Hippocampal formation (tissue), 2 donors: Measurements from ENCODE around the gene RBFOX2.
"Not testable (repeated sequence)": the region's sequence is repeated elsewhere in the genome, so short reads cannot be mapped to it uniquely, and the experiment has no call there.

Experiments
- DNase-seq, 2 donors: peaks; one replicate each; lab custom pipeline; 2025; lab: John Stamatoyannopoulos, UW

The RBFOX2 gene

DNA sequence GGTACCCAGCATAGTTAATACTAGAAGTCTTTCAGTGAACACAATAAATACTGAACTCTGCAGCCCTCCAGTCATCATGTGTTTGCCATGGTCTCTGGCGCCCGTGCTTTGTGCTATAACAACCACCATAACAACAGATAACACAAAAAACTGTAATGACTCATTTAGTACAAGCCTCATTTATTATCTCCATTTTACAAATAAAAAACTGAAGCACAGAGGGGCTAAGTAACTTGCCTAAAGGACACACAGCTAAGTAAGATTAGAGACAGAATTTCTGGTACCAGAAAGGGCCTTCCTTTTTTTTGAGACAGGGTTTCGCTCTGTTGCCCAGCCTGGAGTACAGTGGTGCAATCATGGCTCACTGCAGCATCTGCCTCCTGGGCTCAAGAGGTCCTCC, 19.5 kb downstream of the RBFOX2 start:
- no peak for DNase-seq

DNA sequence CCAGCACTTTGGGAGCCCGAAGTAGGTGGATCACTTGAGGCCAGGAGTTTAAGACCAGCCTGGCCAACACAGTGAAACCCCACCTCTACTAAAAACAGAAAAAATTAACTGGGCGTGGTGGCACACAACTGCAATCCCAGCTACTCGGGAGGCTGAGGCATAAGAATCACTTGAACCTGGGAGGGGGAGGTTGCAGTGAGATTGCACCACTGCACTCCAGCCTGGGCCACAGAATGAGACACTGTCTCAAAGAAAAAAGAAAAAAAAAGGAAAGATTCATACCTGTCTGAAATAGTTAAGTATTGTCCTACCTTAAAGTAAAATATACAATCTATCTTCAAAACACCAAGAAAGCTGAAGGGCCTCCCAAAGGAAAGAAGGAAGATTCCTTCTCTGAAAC, 20.1 kb downstream of the RBFOX2 start:
- DNase-seq = no peak

DNA sequence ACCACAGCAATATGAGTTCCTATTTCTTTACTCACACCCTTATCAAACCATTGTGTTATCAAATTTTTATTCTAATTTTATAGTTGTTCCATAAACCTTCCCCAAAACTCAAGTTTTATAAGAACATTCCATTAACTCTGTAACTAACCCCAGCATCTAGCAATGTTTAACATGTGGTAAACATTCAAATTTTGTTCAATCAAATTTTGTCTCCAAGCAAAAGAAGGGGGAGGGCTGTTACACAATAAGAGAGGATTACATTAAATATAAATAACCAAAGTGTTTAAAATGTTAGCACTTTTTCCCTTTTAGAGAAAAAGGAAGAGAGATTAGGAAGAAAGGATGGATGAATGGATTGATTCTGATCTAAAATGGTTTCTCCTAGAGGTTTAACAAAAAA, 20.5 kb downstream of the RBFOX2 start:
- no peak for DNase-seq

DNA sequence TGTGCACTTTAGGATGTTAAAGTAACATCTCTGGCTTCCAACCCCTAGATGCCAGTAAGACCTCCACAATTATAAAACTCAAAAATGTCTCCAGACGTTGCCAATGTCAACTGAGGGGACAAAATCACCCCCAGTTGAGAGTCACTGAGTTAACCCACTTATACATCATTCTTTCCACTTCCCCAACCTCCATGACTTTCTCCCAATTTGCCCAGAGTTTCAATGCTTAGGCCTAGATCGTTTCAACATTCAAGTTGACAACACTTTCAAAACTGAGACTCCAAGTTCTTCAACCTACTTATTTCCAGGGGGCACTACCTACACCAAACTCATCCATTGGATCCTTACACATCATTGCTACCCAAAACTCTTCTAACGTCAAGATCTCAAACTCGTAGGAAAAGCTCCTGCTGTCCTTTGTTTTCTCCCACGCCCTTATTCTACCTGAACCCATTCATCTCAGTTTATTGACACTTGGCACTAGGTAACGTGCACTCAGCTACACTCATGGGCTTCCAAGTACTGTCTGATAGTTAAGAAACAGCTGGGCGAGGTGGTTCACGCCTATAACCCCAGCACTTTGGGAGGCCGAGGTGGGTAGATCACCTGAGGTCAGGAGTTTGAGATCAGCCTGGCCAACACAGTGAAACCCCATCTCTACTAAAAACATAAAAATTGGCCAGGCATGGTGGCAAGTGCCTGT, 24.5 kb downstream of the RBFOX2 start:
- no peak for DNase-seq

DNA sequence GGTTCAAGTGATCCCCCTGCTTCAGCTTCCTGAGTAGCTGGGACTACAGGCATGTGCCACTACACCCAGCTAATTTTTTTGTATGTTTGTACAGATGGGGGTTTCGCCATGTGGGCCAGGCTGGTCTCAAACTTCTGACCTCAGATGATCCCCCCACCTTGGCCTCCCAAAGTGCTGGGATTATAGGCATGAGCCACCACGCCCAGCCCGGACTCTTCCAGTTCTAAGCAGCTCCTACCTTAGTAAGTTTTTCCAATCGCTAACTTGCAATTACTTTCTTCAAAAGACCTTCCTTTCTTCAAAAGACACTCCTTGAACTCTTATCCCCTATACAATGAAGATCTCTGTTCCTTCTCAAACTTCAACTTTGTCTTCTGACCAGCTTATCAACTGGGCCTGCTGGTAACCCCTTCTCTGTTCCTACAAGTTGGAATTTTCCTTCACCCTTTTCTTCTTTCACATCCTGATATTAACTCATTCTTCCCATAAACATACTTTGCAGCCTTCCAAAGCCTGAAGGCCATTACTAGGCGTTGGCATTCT, 25.8 kb downstream of the RBFOX2 start:
- DNase-seq = no peak

DNA sequence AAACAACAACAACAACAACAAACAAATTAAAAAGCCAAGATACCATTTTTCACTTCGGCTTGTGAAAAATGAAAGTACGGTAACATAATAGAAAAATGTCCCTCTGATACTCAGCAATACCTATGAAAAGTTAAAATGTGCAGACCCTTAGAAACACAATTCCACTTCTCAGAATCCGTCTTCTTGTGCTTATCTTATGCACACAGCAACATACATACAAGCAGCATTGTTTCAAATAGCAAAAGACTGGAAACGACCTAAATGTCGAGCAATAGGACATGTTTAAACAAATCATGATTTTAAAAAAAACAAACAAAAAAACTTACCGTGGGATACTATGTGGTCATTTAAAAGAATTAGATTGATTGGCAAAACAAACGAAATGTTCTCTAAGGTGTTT, 26.5 kb downstream of the RBFOX2 start:
- no peak for DNase-seq

DNA sequence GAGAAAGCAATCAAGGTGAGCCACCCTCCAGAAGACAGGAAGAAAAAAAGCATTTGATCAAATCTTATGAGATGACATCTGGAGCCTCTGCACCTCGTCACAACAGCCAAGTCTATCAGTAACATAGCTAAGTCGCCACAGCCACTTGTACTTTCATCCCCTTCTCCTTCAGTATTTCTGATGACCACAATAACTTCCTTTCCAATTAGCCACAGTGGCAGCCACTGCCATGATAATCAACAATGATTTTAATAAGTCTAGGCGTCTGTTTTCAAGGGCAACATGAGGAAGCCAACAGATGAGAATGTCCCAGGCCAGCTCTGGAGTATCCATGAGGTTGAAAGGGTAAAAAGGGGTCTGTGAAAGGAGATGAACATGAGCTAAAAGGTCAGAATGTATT, 29.9 kb downstream of the RBFOX2 start:
- no peak for DNase-seq

DNA sequence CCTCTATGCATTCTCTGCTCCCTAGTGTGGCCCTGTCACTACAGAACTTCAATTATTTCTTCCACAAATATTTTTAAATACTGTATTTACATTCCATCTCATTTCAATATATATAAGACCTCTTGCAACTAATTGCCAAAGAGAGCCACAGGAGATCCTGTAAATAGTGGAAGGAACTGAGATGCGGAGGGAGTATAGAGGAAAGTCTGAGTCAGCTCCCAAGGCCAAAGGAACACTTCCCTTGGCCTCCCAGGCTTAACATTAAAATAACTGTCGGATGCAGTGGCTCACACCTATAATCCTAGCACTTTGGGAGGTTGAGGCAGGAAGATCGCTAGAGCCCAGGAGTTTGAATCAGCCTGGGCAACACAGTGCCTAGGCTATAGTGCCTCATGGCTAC, 31.2 kb downstream of the RBFOX2 start:
- DNase-seq = no peak

DNA sequence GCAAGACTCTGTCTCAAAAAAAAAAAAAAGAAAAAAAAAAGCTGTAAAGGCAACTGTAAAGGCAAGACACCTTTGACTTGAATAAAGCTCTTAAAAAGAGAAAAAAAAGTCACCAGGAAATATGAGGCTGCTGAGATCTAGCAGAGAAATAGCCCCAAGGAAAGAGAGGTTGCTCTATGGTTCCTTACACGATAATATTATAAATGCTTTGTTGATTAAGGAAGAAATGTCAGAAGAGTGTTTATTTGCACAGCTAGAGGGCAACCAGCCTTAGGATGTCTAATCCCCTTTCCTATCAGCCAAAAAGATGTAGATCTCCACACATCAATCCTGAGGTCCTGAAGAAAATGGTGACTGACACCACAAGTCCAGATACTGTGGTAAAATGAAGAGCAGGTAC, 32.0 kb downstream of the RBFOX2 start:
- no peak for DNase-seq

DNA sequence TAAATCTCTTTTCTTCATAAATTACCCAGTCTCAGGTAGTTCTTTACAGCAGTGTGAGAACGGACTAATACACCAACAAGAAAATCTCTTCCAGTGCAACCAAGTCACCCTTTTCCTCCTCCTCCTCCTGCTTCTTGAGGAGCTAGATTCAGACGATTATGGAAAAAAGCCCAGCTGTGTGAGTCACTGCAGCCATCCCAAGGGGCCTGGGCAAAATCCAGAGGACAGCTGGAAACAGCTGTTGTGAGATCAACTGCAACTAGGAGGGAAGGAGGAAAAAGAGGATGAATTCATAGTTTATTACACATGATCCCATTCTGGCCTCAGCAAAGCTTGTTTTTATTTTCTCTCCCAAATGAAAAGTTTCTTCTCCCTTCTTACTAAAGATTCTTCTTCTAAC, 32.9 kb downstream of the RBFOX2 start:
- DNase-seq = no peak

DNA sequence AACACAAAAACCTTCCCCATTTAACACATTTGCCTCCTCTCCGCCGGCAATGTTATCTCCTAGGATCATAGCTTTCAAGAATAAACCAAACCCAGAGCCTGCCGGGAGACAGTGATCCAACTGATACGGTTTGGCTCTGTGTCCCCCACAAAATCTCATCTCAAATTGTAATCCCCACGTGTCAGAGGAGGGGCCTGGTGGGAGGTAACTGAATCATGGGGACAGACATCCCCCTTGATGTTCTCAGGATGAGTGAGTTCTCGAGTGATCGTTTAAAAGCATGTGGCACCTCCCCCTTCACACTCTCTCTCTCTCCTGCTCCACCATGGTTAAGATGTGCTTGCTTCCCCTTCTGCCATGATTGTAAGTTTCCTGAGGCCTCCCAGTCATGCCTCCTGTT, 33.3 kb downstream of the RBFOX2 start:
- no peak for DNase-seq

DNA sequence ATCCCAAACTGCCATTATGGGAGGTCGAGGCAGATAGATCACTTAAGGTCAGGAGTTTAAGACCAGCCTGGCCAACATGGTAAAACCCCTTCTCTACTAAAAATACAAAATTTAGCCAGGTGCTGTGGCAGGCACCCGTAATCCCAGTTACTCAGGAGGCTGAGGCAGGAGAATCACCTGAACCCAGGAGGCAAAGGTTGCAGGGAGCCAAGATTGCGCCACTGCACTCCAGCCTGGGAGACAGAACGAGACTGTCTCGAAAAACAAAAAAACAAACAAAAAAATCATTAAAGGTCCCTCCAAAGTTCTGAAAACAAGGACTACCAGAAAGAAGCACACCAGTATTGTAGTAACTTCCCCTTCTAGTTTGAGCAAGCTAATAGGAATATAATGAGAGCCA, 34.9 kb downstream of the RBFOX2 start:
- DNase-seq = not testable (repeated sequence)

DNA sequence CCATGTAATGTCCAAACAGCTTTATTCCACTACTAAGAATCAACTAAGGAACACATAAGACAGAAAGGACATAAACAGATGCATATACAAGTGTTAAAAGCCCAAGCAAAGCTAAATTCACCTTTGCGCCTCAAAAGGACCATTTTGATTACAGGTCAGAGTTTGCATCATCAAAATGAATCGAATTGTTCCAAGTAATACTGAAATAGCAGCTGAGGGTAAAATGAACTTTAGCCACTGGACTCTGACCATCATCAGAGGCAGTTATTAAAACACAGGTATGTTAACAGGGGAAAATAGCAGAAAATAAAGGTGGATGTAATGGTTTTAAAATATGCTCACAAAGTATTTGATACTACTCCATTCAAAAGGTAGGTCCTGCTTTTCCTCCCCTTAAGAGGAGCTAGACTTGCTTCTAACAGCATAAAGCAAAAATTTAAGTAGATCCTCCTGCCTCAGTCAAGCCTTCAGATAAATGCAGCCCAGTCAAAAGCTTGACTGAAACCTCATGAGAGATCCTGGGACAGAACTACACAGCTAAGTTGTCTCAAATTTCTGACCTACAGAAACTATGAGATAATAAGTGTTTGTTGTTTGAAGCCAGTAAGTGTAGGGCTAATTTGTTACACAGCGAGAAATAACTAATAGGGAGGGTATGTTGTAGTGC, 35.4 kb downstream of the RBFOX2 start:
- no peak for DNase-seq

DNA sequence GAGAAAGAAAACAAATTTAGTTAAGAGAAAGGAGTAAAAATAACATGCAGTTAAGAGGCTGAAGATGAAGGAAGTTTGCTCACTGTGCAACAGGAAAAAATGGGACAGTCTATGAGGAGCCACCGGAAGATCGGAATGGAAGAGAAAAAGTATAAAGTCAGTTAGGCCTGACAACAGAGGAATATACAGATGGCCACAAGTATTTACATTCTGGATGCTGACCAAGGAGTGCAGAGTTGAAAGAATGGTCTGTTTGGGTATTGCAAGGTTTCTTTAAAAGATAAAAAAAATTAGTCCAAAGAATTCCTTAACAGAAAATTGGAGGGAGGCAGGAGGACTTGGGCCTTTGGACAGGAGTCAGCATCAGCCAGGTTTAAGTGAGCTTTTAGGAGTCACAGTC, 37.5 kb downstream of the RBFOX2 start:
- no peak for DNase-seq

DNA sequence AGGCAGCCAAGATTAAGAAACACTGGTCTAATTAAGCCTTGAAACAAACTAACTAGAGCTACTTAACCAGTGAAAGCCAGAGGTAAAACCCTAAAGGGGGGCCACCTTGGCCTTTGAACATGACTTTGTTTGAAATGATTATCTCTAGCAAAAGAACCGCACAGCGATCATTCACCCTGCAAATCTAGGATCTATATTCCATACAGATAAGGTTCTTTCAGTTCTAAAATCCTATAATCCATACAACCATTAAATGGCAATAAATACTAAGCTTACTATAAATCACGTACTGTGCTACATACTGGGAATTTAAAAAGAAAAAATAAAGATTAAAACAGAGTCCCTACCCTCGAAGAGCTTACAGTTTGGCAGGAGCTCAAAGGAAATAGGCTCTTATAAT, 40.6 kb downstream of the RBFOX2 start:
- DNase-seq = no peak

DNA sequence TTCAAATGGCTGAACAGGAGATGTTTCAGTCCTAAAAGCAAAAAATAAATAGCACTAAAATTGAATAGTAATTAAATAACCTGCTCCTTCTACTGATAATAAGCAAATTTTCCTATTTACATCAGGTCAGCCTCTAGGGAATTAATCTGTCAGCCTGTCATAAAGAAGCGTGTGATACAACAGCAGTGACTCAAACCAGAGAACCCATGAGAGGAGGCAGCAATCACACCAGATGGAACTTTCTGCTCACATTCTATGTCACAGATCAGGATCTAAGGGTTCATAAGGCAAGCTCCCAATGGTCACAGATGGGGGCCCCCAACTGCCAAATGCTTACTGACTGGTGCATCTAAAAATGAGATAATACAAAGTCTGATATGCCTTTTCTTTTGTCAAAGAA, 41.1 kb downstream of the RBFOX2 start:
- DNase-seq = no peak

DNA sequence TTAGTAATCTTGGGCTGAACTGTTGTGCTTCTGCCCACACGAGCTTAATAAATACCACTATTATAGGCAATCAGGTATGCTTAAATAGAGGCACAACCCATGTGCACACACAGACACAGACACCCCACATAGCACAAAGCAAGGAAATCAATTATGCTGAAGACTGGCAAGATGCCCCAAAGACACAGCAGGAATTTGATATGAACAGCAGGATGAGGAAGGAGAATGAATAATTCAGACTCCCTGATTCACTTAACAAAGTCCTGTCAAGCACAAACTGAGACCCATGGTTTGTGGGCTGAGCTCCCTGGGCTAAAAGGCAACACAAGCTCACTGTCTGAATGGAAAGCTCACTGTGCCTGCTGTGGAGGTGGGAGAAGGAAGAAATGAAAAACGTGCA, 42.5 kb downstream of the RBFOX2 start:
- DNase-seq = no peak

DNA sequence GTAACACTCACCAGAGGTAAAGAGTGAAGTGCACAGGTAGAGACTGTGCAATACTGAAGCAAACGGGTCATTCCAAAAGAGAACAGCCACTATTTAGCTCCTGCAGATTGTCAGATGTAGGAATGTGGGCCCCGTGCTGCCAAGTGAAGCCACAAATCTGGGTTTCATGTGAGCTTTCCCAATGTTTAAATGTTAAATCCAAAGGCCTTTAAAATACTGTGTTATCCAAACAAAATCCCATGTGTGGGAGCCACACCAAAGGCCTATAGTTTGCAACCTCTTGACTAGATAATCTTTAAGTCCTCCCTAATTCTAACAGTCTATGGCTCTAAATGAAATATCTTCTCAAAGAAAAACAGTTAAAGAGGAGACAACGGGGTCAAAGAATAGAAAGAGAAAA, 43.3 kb downstream of the RBFOX2 start:
- DNase-seq = no peak

DNA sequence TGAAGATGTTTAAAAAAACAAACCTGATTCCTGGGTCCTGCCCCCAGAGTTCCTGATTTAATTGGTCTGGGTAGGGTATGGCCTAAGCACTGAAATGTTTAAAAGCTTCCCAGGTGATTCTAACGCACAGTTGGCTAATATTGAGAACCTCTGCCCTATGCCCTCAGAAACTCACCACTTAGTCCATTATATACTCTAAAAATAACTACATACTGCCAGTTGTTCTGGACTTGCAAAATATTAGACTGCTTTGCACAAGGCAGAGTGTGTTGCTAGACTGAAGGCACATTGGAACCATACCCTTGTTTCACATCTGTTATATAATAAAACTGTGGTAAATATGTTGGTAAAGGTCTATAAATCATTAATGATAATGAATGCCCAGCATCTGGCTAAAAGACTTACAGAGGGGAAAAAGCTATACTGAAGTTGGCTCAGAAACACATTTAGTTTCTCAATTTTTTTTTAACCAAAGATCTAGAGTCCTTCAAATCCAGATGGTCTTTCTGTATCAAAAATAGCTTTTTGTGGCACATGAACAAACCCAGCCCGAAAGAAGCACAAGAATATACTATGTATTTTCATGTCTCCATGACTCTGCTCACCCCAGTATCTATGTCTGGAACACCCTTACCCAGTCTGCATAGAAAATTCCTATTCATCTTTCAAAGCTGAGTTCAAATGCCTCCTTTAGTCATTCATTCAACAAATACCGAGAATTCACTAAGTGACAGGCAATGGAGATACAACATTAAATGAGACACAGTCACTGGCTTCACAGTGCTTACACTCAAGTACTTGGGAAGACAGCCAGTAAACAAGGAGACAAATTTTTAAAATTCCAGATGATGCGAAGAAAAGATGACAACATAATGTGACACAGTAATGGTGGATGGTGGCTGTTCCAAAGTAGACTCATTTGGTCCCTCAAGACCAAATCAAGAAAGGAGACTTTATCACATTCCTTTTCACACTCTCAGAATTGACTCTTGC, 44.1 kb downstream of the RBFOX2 start:
- DNase-seq = no peak

DNA sequence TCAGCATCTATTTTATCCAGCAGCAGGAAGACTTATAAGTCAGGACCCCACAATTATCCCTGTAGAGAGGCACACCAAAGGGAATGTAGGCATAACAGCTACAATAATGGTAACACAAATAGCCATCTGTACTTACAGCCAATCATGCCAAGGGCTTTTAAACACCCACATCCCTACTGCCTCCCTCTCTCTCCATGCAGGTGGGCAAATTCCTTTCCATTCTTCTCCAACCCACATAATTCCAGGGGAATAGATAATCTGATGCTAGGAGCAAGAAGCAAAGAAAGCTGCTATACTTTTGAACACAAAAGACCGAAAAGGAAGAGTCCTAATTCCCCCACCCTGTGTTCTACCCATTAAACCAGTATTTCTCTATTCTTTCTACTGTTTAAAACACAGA, 46.7 kb downstream of the RBFOX2 start:
- no peak for DNase-seq

DNA sequence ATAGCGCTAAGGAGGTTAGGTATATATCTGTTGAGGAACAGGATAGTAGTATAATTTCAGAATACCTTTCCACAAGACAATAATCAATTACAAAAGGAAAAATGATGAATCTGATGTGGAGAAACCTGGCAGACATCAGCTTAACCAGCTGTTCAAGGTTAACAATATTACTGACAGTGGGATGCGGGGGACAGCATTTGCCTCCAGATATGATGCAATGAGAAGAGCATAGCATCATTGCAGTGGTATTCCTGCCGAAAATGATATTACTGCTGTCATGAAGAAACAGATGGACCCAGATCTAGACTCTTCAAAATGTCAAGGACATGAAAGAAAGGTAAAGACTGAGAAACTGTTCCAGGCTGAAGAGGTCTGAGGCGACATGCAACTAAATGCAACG, 49.7 kb downstream of the RBFOX2 start:
- DNase-seq = no peak

DNA sequence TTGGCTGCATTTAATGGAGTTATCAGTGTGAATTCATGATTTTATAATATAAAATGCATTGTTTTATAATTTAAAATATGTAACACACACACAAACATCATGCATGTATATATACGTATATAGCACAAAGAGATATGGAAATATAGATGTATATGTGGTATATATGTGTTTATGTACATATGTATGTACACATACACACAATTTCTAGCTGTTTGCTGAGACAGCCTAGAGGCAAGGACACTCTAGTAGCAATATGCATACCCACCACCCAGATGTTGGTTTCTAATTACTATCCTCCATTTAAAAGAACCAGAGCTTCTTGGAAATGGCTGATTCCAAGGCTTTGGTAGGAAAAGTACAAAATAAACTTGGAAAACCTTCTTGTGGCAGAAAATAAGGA, 50.4 kb downstream of the RBFOX2 start:
- no peak for DNase-seq

DNA sequence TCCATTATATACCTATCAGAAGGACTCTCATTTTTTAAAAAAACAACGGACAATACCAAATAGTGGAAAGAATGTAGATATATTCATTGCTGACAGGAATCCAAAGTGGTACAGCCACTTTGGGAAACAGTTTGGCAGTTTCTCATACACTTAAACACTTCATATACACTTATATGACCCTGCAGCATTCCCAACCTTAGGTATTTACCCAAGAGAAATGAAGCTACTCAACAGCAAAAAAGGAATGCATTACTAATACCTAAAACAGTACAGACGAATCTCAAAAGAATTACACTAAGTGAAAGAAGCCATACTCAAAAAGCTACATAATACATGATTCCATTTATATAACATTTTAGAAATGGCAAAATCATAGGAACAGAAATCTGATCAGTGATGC, 51.5 kb downstream of the RBFOX2 start:
- no peak for DNase-seq
